RWPE2 (cell line): ENCODE measurements around the gene LIME1.

Experiments used
- ATAC-seq: fragments of 200-7000 bp; cut with Tn5 transposase; 3 replicates; pipeline ENCODE4 v1.9.1; 2021; ENCODE audit warnings: low read depth
- DNase-seq: peaks from one replicate; pipeline ENCODE4 v3.0.0-alpha.2; 2020; ENCODE audit warnings: low spot score
- H3K27ac ChIP-seq: fragments of 450-650 bp; 2 replicates; pipeline ENCODE4 v1.5.1; 2017; ENCODE audit warnings: mild to moderate bottlenecking; ENCODE audit not compliant: poor library complexity, severe bottlenecking
- H3K27me3 ChIP-seq: fragments of 250-450 bp; sonication (Bioruptor Pico); 2 replicates; pipeline ENCODE4 v1.5.1; 2021; ENCODE audit warnings: mild to moderate bottlenecking, moderate library complexity; ENCODE audit not compliant: insufficient read depth, poor library complexity, severe bottlenecking
- H3K36me3 ChIP-seq: fragments of 250-450 bp; sonication (Bioruptor Pico); 2 replicates; pipeline ENCODE4 v1.5.1; 2020; ENCODE audit warnings: low read depth, mild to moderate bottlenecking, moderate library complexity
- H3K4me1 ChIP-seq: fragments of 250-450 bp; sonication (Bioruptor Pico); 2 replicates; pipeline ENCODE4 v1.5.1; 2021; ENCODE audit warnings: mild to moderate bottlenecking, moderate library complexity; ENCODE audit not compliant: insufficient read depth, poor library complexity, severe bottlenecking
- H3K4me3 ChIP-seq: fragments of 250-450 bp; sonication (Bioruptor Pico); 2 replicates; pipeline ENCODE4 v1.5.1; 2021; ENCODE audit warnings: mild to moderate bottlenecking, moderate library complexity; ENCODE audit not compliant: severe bottlenecking
- H3K9me3 ChIP-seq: fragments of 250-450 bp; sonication (Bioruptor Pico); 2 replicates; pipeline ENCODE4 v1.5.1; 2021; ENCODE audit warnings: mild to moderate bottlenecking, moderate library complexity; ENCODE audit not compliant: severe bottlenecking
- TF ChIP-seq, protein P1 (sequence below): fragments of 450-650 bp; IDR thresholded peaks from one replicate; pipeline ENCODE4 v1.5.1; 2017; ENCODE audit warnings: mild to moderate bottlenecking, moderate library complexity; ENCODE audit not compliant: poor library complexity, severe bottlenecking

Gene LIME1

DNA sequence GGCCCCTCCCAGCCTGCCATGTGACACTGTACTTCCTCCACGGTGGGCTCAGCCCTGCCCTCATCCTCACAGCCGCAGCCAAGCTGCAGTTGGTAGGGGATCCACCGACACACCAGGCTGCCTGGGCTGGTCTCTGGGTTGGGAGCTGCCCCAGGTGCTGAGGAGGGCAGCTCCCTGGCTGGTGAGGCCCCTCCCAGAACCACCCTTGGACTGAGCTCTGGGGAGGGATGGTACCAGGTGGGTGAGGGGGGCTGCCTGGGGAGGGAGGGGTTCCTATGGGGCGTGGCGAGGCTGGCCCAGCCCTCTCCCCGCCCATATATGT lies 40.2 kb upstream of the LIME1 start:
- Histone ChIP-seq H3K36me3 (peaks cover 49% of the 10 kb centered on the region), H3K4me3 (peak overlapping the region; percentile 44), H3K27me3 (no peaks in the 10 kb centered on the region), H3K9me3 (no peaks in the 10 kb centered on the region), H3K27ac (peak overlapping the region; percentile 96), H3K4me1 (peaks cover 32% of the 10 kb centered on the region)
- ATAC-seq (peak; percentile 48), DNase-seq (peak; percentile 99)
- TF ChIP-seq, protein P1, sequence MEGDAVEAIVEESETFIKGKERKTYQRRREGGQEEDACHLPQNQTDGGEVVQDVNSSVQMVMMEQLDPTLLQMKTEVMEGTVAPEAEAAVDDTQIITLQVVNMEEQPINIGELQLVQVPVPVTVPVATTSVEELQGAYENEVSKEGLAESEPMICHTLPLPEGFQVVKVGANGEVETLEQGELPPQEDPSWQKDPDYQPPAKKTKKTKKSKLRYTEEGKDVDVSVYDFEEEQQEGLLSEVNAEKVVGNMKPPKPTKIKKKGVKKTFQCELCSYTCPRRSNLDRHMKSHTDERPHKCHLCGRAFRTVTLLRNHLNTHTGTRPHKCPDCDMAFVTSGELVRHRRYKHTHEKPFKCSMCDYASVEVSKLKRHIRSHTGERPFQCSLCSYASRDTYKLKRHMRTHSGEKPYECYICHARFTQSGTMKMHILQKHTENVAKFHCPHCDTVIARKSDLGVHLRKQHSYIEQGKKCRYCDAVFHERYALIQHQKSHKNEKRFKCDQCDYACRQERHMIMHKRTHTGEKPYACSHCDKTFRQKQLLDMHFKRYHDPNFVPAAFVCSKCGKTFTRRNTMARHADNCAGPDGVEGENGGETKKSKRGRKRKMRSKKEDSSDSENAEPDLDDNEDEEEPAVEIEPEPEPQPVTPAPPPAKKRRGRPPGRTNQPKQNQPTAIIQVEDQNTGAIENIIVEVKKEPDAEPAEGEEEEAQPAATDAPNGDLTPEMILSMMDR, result no peak

DNA sequence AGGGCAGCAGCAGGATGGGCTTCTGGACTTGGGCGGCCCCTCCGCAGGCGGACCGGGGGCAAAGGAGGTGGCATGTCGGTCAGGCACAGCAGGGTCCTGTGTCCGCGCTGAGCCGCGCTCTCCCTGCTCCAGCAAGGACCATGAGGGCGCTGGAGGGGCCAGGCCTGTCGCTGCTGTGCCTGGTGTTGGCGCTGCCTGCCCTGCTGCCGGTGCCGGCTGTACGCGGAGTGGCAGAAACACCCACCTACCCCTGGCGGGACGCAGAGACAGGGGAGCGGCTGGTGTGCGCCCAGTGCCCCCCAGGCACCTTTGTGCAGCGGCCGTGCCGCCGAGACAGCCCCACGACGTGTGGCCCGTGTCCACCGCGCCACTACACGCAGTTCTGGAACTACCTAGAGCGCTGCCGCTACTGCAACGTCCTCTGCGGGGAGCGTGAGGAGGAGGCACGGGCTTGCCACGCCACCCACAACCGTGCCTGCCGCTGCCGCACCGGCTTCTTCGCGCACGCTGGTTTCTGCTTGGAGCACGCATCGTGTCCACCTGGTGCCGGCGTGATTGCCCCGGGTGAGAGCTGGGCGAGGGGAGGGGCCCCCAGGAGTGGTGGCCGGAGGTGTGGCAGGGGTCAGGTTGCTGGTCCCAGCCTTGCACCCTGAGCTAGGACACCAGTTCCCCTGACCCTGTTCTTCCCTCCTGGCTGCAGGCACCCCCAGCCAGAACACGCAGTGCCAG lies 39.7 kb upstream of the LIME1 start, which contains the start of gene TNFRSF6B:
TSS of gene TNFRSF6B (plus strand) at position 25 of the 729 bp plus-strand sequence. CDS start at position 141, 116 bp downstream.
- peak; percentile 91 for DNase-seq
- Histone ChIP-seq H3K27me3 (no peaks in the 10 kb centered on the region), H3K9me3 (no peaks in the 10 kb centered on the region), H3K4me3 (peak within 1 kb of the TSS; percentile 44), H3K36me3 (peaks cover 49% of the 10 kb centered on the region), H3K27ac (peak within 1 kb of the TSS; percentile 96), H3K4me1 (peaks cover 32% of the 10 kb centered on the region)
- TF ChIP-seq, protein P1, result no peak
- peak; percentile 1 for ATAC-seq

DNA sequence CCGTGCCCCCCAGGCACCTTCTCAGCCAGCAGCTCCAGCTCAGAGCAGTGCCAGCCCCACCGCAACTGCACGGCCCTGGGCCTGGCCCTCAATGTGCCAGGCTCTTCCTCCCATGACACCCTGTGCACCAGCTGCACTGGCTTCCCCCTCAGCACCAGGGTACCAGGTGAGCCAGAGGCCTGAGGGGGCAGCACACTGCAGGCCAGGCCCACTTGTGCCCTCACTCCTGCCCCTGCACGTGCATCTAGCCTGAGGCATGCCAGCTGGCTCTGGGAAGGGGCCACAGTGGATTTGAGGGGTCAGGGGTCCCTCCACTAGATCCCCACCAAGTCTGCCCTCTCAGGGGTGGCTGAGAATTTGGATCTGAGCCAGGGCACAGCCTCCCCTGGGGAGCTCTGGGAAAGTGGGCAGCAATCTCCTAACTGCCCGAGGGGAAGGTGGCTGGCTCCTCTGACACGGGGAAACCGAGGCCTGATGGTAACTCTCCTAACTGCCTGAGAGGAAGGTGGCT lies 39.1 kb upstream of the LIME1 start:
- DNase-seq (peak; percentile 88), ATAC-seq (peak; percentile 14)
- Histone ChIP-seq H3K4me3 (peak overlapping the region; percentile 44), H3K27me3 (no peaks in the 10 kb centered on the region), H3K36me3 (peaks cover 49% of the 10 kb centered on the region), H3K9me3 (no peaks in the 10 kb centered on the region), H3K4me1 (peaks cover 32% of the 10 kb centered on the region), H3K27ac (peak overlapping the region; percentile 96)
- TF ChIP-seq, protein P1, result peak; percentile 28

DNA sequence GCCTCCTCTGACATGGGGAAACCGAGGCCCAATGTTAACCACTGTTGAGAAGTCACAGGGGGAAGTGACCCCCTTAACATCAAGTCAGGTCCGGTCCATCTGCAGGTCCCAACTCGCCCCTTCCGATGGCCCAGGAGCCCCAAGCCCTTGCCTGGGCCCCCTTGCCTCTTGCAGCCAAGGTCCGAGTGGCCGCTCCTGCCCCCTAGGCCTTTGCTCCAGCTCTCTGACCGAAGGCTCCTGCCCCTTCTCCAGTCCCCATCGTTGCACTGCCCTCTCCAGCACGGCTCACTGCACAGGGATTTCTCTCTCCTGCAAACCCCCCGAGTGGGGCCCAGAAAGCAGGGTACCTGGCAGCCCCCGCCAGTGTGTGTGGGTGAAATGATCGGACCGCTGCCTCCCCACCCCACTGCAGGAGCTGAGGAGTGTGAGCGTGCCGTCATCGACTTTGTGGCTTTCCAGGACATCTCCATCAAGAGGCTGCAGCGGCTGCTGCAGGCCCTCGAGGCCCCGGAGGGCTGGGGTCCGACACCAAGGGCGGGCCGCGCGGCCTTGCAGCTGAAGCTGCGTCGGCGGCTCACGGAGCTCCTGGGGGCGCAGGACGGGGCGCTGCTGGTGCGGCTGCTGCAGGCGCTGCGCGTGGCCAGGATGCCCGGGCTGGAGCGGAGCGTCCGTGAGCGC lies 38.5 kb upstream of the LIME1 start:
- peaks cover 32% of the 10 kb centered on the region for H3K4me1 ChIP-seq
- H3K9me3 ChIP-seq, result no peaks in the 10 kb centered on the region
- TF ChIP-seq, protein P1, result no peak
- DNase-seq (peak; percentile 89), ATAC-seq (no peak)
- peaks cover 49% of the 10 kb centered on the region for H3K36me3 ChIP-seq
- no peaks in the 10 kb centered on the region for H3K27me3 ChIP-seq
- H3K4me3 ChIP-seq, result peak overlapping the region; percentile 44
- peak overlapping the region; percentile 96 for H3K27ac ChIP-seq
